GM12873 (cell line): ENCODE results near the gene PCBP4.
A peak's percentile ranks its signal among the peaks of the same experiment; 100 is the strongest.

Experiments used
- TF ChIP-seq, protein P1 (sequence below): IDR thresholded peaks from 2 replicates; pipeline ENCODE4 v1.5.1; 2012; ENCODE audit warnings: low read depth, mild to moderate bottlenecking, moderate library complexity, low read length, control low read depth; ENCODE audit not compliant: insufficient read depth; ENCODE audit errors: missing control alignments

The PCBP4 gene

DNA sequence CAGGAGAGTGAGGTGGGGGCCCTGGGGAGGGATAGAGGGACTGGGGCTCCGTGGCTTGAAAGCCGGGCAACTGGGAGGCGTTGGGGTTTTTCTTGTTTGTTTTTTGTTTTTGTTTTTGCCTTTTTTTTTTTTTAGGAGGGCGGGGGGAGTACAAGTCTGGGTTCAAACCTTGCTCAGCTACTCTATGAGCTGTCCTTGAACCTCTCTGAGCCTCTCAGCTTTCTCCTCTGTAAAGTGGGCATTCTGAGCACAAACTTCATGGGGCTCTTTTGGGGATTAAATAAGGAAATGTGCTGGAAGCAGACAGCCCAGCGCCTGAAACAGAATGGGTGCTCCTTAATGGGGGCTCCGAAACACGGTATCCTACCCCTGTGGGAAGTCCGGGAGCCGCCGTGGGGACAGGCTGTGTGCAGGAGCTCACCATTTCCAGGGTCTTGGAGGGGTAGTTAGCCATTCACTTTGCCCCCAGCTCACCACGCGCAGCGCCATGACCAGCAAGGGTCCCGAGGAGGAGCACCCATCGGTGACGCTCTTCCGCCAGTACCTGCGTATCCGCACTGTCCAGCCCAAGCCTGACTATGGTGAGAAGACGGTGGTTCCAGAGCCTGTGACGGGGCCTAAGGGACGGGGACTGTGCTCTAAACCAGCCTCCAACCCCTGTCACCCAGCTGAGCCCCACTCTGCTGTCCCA is 16.5 kb upstream of the PCBP4 start:
- TF ChIP-seq, protein P1, sequence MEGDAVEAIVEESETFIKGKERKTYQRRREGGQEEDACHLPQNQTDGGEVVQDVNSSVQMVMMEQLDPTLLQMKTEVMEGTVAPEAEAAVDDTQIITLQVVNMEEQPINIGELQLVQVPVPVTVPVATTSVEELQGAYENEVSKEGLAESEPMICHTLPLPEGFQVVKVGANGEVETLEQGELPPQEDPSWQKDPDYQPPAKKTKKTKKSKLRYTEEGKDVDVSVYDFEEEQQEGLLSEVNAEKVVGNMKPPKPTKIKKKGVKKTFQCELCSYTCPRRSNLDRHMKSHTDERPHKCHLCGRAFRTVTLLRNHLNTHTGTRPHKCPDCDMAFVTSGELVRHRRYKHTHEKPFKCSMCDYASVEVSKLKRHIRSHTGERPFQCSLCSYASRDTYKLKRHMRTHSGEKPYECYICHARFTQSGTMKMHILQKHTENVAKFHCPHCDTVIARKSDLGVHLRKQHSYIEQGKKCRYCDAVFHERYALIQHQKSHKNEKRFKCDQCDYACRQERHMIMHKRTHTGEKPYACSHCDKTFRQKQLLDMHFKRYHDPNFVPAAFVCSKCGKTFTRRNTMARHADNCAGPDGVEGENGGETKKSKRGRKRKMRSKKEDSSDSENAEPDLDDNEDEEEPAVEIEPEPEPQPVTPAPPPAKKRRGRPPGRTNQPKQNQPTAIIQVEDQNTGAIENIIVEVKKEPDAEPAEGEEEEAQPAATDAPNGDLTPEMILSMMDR = no peak

DNA sequence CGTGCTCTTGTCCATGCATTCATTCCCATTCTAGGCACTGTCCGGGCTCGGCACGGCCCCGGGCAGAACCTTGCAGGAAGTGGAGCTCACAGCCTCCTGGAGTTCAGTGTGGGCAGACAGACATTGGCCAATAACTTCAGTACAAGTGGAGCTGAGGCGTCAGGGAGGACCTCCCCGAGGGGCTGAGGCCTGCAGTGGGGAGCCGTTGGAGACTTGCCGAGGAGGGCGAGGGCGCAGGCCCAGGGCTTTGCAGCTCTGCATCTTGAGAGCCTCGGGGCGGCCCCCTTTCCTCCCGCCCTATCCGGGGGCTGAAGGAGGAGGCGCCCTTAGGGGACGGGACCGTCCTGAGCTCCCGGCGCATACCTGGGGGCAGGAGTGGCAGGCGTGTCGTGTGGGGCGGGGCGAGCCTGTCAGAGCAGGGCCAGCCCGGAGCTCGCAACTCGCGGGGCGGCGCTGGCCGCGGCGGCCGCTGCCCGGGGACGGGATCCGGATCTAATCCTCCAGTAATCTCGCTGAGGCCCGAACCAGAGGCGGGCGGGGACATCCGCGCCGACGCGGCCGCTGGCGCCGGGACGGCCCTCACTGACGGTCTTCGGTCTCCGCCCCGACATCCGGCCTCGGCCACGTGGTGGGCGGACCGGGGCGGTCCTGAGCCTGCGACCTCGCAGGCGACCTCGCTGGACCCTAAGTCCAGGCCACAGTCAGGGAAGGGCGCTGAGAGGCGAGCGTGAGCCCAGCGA is 15.8 kb upstream of the PCBP4 start, which contains the start of gene ACY1:
Gene ACY1 (plus strand): TSS at position 698 of the 740 bp plus-strand sequence. CDS start 530 bp downstream, outside the sequence.
- TF ChIP-seq, protein P1 = no peak

DNA sequence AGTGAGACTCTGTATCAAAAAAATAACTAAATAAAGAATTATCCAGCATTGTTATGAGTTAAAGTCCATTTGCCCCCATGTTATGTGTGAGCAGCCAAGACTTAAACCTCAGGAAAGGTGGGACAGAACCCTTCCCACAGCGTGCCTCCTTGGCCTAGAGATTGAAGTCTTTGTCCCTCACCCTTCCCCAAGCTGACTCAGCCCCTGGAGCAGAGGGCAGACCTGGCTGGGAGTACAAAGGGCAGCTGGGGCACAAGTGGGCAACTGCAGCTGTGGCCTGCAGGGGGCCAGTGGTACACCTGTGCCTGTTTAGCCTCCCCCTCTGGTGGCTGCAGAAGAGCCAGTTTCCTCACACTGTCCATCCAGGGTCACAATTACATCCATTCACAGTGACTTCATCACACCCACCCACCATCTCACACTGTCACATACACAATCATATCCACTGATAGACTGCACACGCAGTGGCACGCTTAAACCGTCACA is 15.1 kb upstream of the PCBP4 start:
- TF ChIP-seq, protein P1 = peak; percentile 90

DNA sequence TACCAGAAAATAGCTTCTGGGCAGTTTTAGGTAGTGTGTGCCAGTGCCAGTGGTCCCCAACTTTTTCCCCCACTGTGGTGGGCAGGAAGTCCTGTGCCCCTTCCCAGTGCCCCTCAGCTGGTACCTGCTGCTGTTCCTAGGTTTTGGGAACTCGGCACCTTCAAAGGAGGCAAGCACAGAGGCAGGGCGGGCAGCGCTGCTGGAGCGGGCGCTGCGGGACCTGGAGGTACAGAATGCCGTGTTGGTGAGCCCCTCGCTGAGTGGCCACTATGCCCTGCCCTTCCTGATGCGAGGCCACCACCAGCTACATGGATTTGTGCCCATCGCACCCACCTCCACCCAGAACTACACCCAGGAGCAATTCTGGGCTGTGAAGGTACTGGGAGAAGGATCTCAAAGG is 13.0 kb upstream of the PCBP4 start:
- TF ChIP-seq, protein P1 = no peak

DNA sequence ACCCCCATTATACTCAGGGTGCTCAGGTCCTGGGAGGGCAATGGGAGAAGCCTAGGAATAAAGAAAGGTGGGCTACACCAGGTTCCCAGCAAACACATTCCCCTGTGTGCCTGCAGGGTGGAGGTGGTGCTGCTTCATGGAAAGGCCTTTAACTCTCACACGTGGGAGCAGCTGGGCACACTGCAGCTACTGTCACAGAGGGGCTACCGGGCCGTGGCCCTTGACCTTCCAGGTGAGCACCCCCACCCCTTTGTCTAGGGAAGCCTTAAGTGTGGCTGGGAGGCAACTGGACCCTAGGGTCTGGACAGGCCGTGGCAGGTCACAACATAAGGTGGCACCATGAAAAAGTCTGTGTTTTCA is 10.9 kb upstream of the PCBP4 start:
- TF ChIP-seq, protein P1 = no peak

DNA sequence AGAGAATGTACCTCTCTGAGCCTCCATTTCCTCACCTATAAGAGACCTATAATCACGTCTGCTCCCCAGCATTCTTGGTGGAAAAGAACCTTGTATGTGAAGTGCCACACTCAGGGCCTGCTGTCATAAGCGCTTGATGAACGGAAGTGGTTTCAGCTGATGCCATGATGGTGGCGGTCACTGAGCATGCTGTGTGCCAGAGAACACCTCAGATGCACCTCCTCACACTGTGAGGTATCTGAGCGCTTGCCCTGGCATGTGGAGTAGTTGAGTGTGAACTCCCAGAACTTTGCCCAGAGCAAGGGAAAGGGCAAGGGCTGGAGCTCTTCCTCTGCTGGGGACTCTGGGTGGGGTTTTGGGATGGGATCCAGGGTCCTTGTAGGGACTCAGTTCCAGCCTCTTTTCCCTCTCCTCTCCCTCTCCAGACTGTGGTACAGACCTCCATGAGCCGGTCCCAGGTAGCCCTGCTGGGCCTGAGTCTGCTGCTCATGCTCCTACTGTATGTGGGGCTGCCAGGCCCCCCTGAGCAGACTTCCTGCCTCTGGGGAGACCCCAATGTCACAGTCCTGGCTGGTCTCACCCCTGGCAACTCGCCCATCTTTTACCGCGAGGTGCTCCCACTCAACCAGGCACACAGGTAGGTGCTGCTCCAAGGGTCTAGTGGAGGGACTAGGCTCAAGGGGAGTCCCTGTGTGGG is 10.3 kb upstream of the PCBP4 start:
- TF ChIP-seq, protein P1 = no peak
